Cortex of kidney (tissue), 1 donor: Measurements from ENCODE around the gene XIRP2.

Experiments used
- DNase-seq: peaks from one replicate; lab custom pipeline; 2025; lab: John Stamatoyannopoulos, UW

XIRP2 gene

GRCh38 chr2:166888180-166888579 is at the start of gene XIRP2:
XIRP2 (plus strand) TSS chr2:166888480; CDS start chr2:166903483, 15,003 bp downstream.
- DNase-seq: no peak

- no peak for DNase-seq
These were observed 47.1 kb upstream of the XIRP2 start for GRCh38 chr2:166841152-166841551.

GRCh38 chr2:166841679-166842078 is 46.6 kb upstream of the XIRP2 start:
- no peak for DNase-seq

GRCh38 chr2:166844111-166844510 is 44.2 kb upstream of the XIRP2 start:
- no peak for DNase-seq

- DNase-seq: no peak
These were observed 25.7 kb upstream of the XIRP2 start for GRCh38 chr2:166862468-166863132.

GRCh38 chr2:166867874-166868514 is 20.3 kb upstream of the XIRP2 start:
- DNase-seq: no peak

- DNase-seq: no peak
These were observed 17.9 kb upstream of the XIRP2 start for GRCh38 chr2:166870346-166870745.

- no peak for DNase-seq
These were observed 7.1 kb upstream of the XIRP2 start for GRCh38 chr2:166881177-166881576.

- DNase-seq: no peak
These were observed 5.4 kb upstream of the XIRP2 start for GRCh38 chr2:166882851-166883250.

- no peak for DNase-seq
These were observed 3.4 kb downstream of the XIRP2 start for GRCh38 chr2:166891727-166892126.

- no peak for DNase-seq
These were observed 4.1 kb downstream of the XIRP2 start for GRCh38 chr2:166892397-166892796.

GRCh38 chr2:166895243-166895642 is 7.0 kb downstream of the XIRP2 start:
- DNase-seq: no peak

- DNase-seq: no peak
These were observed 9.4 kb downstream of the XIRP2 start for GRCh38 chr2:166897666-166898065.

- DNase-seq: no peak
These were observed 11.4 kb downstream of the XIRP2 start for GRCh38 chr2:166899676-166900075.

GRCh38 chr2:166900700-166901099 is 12.4 kb downstream of the XIRP2 start:
- DNase-seq: no peak

- DNase-seq: no peak
These were observed 13.1 kb downstream of the XIRP2 start for GRCh38 chr2:166901336-166901735.

GRCh38 chr2:166916987-166917386 is 28.7 kb downstream of the XIRP2 start:
- no peak for DNase-seq

GRCh38 chr2:166917415-166917814 is 29.1 kb downstream of the XIRP2 start:
- no peak for DNase-seq

GRCh38 chr2:166921261-166921896 is 33.1 kb downstream of the XIRP2 start:
- no peak for DNase-seq

- DNase-seq: no peak
These were observed 36.7 kb downstream of the XIRP2 start for GRCh38 chr2:166924967-166925366.

GRCh38 chr2:166926657-166927056 is 38.4 kb downstream of the XIRP2 start:
- no peak for DNase-seq

GRCh38 chr2:166932032-166932431 is 43.8 kb downstream of the XIRP2 start:
- no peak for DNase-seq

- no peak for DNase-seq
These were observed 46.5 kb downstream of the XIRP2 start for GRCh38 chr2:166934817-166935216.
